GM10248 (cell line): ENCODE data around the gene TECPR2.

Source experiments
- CTCF ChIA-PET: fragments of 300-600 bp; sonication (Branson Sonifier 250); formaldehyde crosslinking; extraction: SDS; loops from one replicate; lab custom pipeline; 2021; ENCODE audit warnings: antibody characterized with exemption; lab: Yijun Ruan, JAX
- POLR2A ChIA-PET: fragments of 350-650 bp; sonication (Branson Sonifier 250); formaldehyde crosslinking; extraction: SDS; loops from one replicate; lab custom pipeline; 2020; ENCODE audit warnings: antibody characterized with exemption; lab: Yijun Ruan, JAX
- DNase-seq: peaks from one replicate; pipeline ENCODE4 v3.0.0; 2012; ENCODE audit errors: extremely low spot score
- TF ChIP-seq, protein P1 (sequence below): IDR thresholded peaks from 2 replicates; pipeline ENCODE4 v1.5.1; 2012; ENCODE audit warnings: mild to moderate bottlenecking, low read depth; ENCODE audit errors: extremely low read depth, missing control alignments, control extremely low read depth

Gene TECPR2

DNA sequence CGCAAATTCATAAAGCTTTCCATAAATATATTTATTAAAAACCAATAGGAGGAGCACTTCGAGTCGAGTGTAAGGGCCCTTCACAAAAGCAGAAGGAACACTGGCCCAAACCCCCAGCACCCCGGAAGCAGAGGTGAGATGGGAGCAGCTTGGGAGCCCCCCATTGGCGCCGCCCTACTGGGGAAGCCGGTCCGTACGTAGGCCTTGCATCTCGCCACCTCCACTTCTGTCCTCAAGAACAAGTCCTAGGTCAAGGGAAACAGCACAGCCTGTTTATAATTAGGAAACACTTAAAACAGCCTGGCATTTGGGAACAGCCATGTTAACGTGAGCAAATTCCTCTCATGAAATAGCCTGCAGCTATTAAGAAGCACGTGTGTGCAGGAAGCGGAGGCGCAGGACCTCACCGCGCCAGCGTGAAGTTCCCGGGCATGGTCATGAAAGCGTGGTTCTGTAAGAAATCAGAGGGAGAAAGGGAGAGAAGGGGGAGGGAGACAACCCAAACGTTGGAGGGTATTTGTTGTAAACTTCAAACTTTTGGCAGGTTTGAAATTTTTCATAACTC is 139.1 kb downstream of the TECPR2 start:
- DNase-seq: no peak
- TF ChIP-seq, protein P1, sequence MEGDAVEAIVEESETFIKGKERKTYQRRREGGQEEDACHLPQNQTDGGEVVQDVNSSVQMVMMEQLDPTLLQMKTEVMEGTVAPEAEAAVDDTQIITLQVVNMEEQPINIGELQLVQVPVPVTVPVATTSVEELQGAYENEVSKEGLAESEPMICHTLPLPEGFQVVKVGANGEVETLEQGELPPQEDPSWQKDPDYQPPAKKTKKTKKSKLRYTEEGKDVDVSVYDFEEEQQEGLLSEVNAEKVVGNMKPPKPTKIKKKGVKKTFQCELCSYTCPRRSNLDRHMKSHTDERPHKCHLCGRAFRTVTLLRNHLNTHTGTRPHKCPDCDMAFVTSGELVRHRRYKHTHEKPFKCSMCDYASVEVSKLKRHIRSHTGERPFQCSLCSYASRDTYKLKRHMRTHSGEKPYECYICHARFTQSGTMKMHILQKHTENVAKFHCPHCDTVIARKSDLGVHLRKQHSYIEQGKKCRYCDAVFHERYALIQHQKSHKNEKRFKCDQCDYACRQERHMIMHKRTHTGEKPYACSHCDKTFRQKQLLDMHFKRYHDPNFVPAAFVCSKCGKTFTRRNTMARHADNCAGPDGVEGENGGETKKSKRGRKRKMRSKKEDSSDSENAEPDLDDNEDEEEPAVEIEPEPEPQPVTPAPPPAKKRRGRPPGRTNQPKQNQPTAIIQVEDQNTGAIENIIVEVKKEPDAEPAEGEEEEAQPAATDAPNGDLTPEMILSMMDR: no peak
- ChIA-PET CTCF (interaction anchor here (1.8 to 2.1 kb wide), 2 partner anchors 9 to 13 kb away, joined by 4 to 8 read pairs; no protein-coding TSS in a partner anchor), POLR2A (interaction anchor here (1.6 kb wide), 1 partner anchor 8 kb away, joined by 3 read pairs; no protein-coding TSS in a partner anchor)

DNA sequence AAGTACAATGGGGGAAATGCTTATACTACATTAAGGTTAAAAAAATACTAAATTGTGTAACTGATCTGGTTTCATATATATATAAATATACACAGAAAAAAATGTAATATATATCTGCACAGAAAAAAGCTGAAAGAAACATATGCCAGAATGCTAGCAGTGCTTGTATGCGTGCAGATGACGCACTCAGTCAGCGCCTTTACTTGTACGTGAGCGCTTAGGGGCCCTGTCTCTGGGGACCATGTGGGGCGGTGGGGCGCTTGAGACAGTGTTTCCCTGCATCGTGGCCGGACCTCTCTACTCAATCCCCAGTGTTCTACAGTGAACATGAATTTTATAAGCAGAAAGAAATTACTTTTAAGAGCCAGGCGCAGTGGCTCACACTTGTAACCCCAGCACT is 139.8 kb downstream of the TECPR2 start:
- POLR2A ChIA-PET: no interaction called here

GRCh38 chr14:102503641-102504327 is 141.0 kb downstream of the TECPR2 start:
- CTCF ChIA-PET: interaction anchor here (0.9 to 1.8 kb wide), 4 partner anchors 11 to 65 kb away, joined by 3 to 4 read pairs (median 4); no protein-coding TSS in a partner anchor
- TF ChIP-seq, protein P1: no peak
- no peak for DNase-seq
- POLR2A ChIA-PET: no interaction called here

More for the DNA sequence above, 139.8 kb downstream of the TECPR2 start:
- CTCF ChIA-PET: interaction anchor here (1.8 kb wide), 1 partner anchor 10 kb away, joined by 4 read pairs; no protein-coding TSS in a partner anchor
- TF ChIP-seq, protein P1: no peak
- DNase-seq: no peak

GRCh38 chr14:102504328-102504999 is 141.7 kb downstream of the TECPR2 start:
- no peak for DNase-seq
- ChIA-PET POLR2A (no interaction called here), CTCF (interaction anchor here (0.9 to 1.3 kb wide), 3 partner anchors 20 to 90 kb away, joined by 3 to 4 read pairs (median 3); no protein-coding TSS in a partner anchor)
- TF ChIP-seq, protein P1: no peak

DNA sequence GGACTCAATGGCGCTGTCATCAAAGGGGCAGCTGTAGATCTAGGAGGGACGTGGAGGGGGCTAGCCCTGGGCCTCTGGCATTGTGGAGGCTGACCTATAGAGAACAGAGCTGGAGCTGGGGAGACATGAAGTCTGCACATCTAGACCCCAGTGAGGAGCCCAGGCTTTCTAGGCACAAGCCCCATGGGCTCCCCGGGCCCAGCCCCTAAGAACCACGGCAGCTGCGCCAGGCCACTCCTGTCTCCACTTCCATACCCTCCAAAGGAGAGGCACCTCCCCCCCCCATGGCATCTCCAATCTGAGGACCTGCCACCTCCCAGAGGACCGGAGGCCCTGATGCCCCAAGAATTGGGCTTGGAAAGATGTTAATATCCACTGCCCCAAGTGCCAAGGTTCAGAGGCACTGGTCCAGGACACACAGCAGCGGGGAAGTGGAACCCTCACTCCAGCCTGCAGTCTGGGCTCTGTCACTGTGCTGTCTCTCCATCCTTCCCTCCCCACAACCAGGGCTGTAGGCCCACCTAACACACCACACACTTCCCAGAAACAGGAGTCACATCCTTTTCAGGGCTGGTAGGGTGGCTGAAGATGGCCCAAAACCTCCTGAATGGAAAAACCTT is 142.4 kb downstream of the TECPR2 start:
- ChIA-PET CTCF (interaction anchor here (1.1 to 1.3 kb wide), 2 partner anchors 19 to 89 kb away, joined by 3 to 4 read pairs; no protein-coding TSS in a partner anchor), POLR2A (no interaction called here)

More for the DNA sequence above, 142.4 kb downstream of the TECPR2 start:
- TF ChIP-seq, protein P1: no peak
- no peak for DNase-seq
